ENCODE data around the gene FRMPD2.
"Not testable (repeated sequence)": the region's sequence is repeated elsewhere in the genome, so short reads cannot be mapped to it uniquely, and the experiment has no call there.

The FRMPD2 gene

GRCh38 chr10:48288661-48289060 is 14.2 kb upstream of the FRMPD2 start:
- DNase-seq (ENCODE audit: low read depth in 2 of 2), result no peak

GRCh38 chr10:48287417-48288391 is 13.2 kb upstream of the FRMPD2 start:
- DNase-seq (ENCODE audit: low read depth in 2 of 2), result no peak

GRCh38 chr10:48286356-48286755 is 11.9 kb upstream of the FRMPD2 start:
- DNase-seq (ENCODE audit: low read depth in 2 of 2), result no peak

GRCh38 chr10:48285710-48286109 is 11.2 kb upstream of the FRMPD2 start:
- no peak for DNase-seq (ENCODE audit: low read depth in 2 of 2)

GRCh38 chr10:48284811-48285210 is 10.3 kb upstream of the FRMPD2 start:
- no peak for DNase-seq (ENCODE audit: low read depth in 2 of 2)

- no peak for DNase-seq (ENCODE audit: low read depth in 2 of 2)
Measured at GRCh38 chr10:48284002-48284546, 9.6 kb upstream of the FRMPD2 start.

- DNase-seq (ENCODE audit: low read depth in 2 of 2), result no peak
Measured at GRCh38 chr10:48282829-48283228, 8.3 kb upstream of the FRMPD2 start.

GRCh38 chr10:48281697-48282096 is 7.2 kb upstream of the FRMPD2 start:
- not testable (repeated sequence) for DNase-seq (ENCODE audit: low read depth in 2 of 2)

GRCh38 chr10:48279081-48279751 is 4.7 kb upstream of the FRMPD2 start:
- DNase-seq (ENCODE audit: low read depth in 2 of 2), result no peak

GRCh38 chr10:48277093-48277492 is 2.6 kb upstream of the FRMPD2 start:
- DNase-seq (ENCODE audit: low read depth in 2 of 2), result no peak

GRCh38 chr10:48273741-48274140 is 755 bp downstream of the FRMPD2 start:
- no peak for DNase-seq (ENCODE audit: low read depth in 2 of 2)

- no peak for DNase-seq (ENCODE audit: low read depth in 2 of 2)
Measured at GRCh38 chr10:48272682-48273081, 1.8 kb downstream of the FRMPD2 start.

GRCh38 chr10:48271047-48271730 is 3.3 kb downstream of the FRMPD2 start:
- DNase-seq (ENCODE audit: low read depth in 2 of 2), result no peak

- no peak for DNase-seq (ENCODE audit: low read depth in 2 of 2)
Measured at GRCh38 chr10:48266528-48266927, 8.0 kb downstream of the FRMPD2 start.

GRCh38 chr10:48258105-48258504 is 16.4 kb downstream of the FRMPD2 start:
- DNase-seq (ENCODE audit: low read depth in 2 of 2), result no peak

GRCh38 chr10:48257407-48257961 is 17.0 kb downstream of the FRMPD2 start:
- peak; percentile 4 to 9 for DNase-seq (ENCODE audit: low read depth in 2 of 2)

- no peak for DNase-seq (ENCODE audit: low read depth in 2 of 2)
Measured at GRCh38 chr10:48255722-48256121, 18.8 kb downstream of the FRMPD2 start.

GRCh38 chr10:48254750-48255512 is 19.6 kb downstream of the FRMPD2 start:
- DNase-seq (ENCODE audit: low read depth in 2 of 2), result no peak

- peak; percentile 12 to 15 for DNase-seq (ENCODE audit: low read depth in 2 of 2)
Measured at GRCh38 chr10:48253970-48254657, 20.4 kb downstream of the FRMPD2 start.

- DNase-seq (ENCODE audit: low read depth in 2 of 2), result no peak
Measured at GRCh38 chr10:48252354-48252650, 22.2 kb downstream of the FRMPD2 start.
